Ecto neural progenitor cell (in vitro differentiated cells): ENCODE data around the gene NDUFAF3.

Experiments used
- DNase-seq: peaks from one replicate; pipeline ENCODE4 v3.0.0-alpha.2; 2018; ENCODE audit warnings: low spot score

NDUFAF3 gene

GRCh38 chr3:49021813-49022687 is at the start of gene NDUFAF3:
Gene NDUFAF3, plus strand, starts transcription at chr3:49022121. Its CDS starts 24 bp downstream, at chr3:49022145.
- DNase-seq: peak; percentile 96

GRCh38 chr3:48974076-48974864 is 47.7 kb upstream of the NDUFAF3 start:
- no peak for DNase-seq

- DNase-seq: no peak
Observed at GRCh38 chr3:48979451-48979850, 42.5 kb upstream of the NDUFAF3 start.

GRCh38 chr3:48980295-48980694 is 41.6 kb upstream of the NDUFAF3 start:
- no peak for DNase-seq

- DNase-seq: no peak
Observed at GRCh38 chr3:48982016-48982415, 39.9 kb upstream of the NDUFAF3 start.

- DNase-seq: no peak
Observed at GRCh38 chr3:48982686-48983085, 39.2 kb upstream of the NDUFAF3 start.

- DNase-seq: no peak
Observed at GRCh38 chr3:48983096-48983495, 38.8 kb upstream of the NDUFAF3 start.

- DNase-seq: no peak
Observed at GRCh38 chr3:48984663-48985062, 37.3 kb upstream of the NDUFAF3 start.

GRCh38 chr3:48985831-48986376 is 36.0 kb upstream of the NDUFAF3 start:
- no peak for DNase-seq

- no peak for DNase-seq
Observed at GRCh38 chr3:48989126-48989795, 32.7 kb upstream of the NDUFAF3 start.

GRCh38 chr3:48989796-48990635 is 31.9 kb upstream of the NDUFAF3 start, which contains the start of gene P4HTM:
Gene P4HTM, plus strand, starts transcription at chr3:48990241. Its CDS starts 16 bp downstream, at chr3:48990257.
- peak; percentile 83 for DNase-seq

GRCh38 chr3:48990636-48991469 is 31.1 kb upstream of the NDUFAF3 start:
- peak; percentile 66 for DNase-seq

GRCh38 chr3:48991851-48992545 is 29.9 kb upstream of the NDUFAF3 start:
- DNase-seq: no peak

- DNase-seq: no peak
Observed at GRCh38 chr3:48993834-48994233, 28.1 kb upstream of the NDUFAF3 start.

GRCh38 chr3:48996640-48997039 is 25.3 kb upstream of the NDUFAF3 start:
- no peak for DNase-seq

- DNase-seq: no peak
Observed at GRCh38 chr3:48997102-48997635, 24.8 kb upstream of the NDUFAF3 start.

- DNase-seq: peak; percentile 75
Observed at GRCh38 chr3:48997714-48998637, 23.9 kb upstream of the NDUFAF3 start.
